GM12878 (cell line): ENCODE measurements around the gene LTB. TPM values are rescaled to one million over a fixed set of nuclear protein-coding genes. Genes with fewer than 3 reads are reported as not detected.
A peak's percentile ranks its signal among the peaks of the same experiment; 100 is the strongest.

ENCODE experiments used
- E4F1 ChIP-seq: fragments of 450-650 bp; IDR thresholded peaks from 2 replicates; pipeline ENCODE4 v1.6.1; 2018; ENCODE audit warnings: borderline replicate concordance, mild to moderate bottlenecking; ENCODE audit not compliant: partially characterized antibody
- MLLT1 ChIP-seq: fragments of 450-650 bp; IDR thresholded peaks from 2 replicates; pipeline ENCODE4 v1.6.1; 2016; ENCODE audit warnings: mild to moderate bottlenecking
- POLR2AphosphoS2 ChIP-seq: IDR thresholded peaks from 2 replicates; pipeline ENCODE4 v1.6.1; 2011; ENCODE audit warnings: low read depth, mild to moderate bottlenecking, low read length, improper control_type of control experiment, moderate library complexity
- POU2F2 ChIP-seq: IDR thresholded peaks from 3 replicates; pipeline ENCODE4 v1.6.1; 2011; ENCODE audit warnings: low read depth, mild to moderate bottlenecking, low read length, borderline replicate concordance
- RB1 ChIP-seq: fragments of 450-650 bp; formaldehyde crosslinking; IDR thresholded peaks from 2 replicates; pipeline ENCODE4 v1.6.1; 2017; ENCODE audit warnings: mild to moderate bottlenecking, borderline replicate concordance
- SP1 ChIP-seq: IDR thresholded peaks from one replicate; pipeline ENCODE4 v1.6.1; 2011; ENCODE audit warnings: low read depth, low read length
- SUPT20H ChIP-seq: IDR thresholded peaks from 2 replicates; pipeline ENCODE4 v1.6.1; 2011; ENCODE audit warnings: low read depth, mild to moderate bottlenecking, low read length, moderate library complexity, borderline replicate concordance; ENCODE audit not compliant: control insufficient read depth
- TARDBP ChIP-seq: IDR thresholded peaks from 2 replicates; pipeline ENCODE4 v1.6.1; 2016; ENCODE audit warnings: borderline replicate concordance
- TCF12 ChIP-seq: IDR thresholded peaks from 2 replicates; pipeline ENCODE4 v1.6.1; 2011; ENCODE audit warnings: low read depth, mild to moderate bottlenecking, low read length
- ZNF274 ChIP-seq: IDR thresholded peaks from one replicate; pipeline ENCODE4 v1.8.0; 2011; ENCODE audit not compliant: insufficient read length, insufficient read depth
- ZNF592 ChIP-seq: fragments of 450-650 bp; IDR thresholded peaks from 2 replicates; pipeline ENCODE4 v1.6.1; 2017; ENCODE audit warnings: mild to moderate bottlenecking, moderate library complexity
- polyA plus RNA-seq, 11 experiments: library from polyadenylated mRNA; depleted of rRNA in 4 of 11; unstranded in 6 of 11; stranded (reverse) in 5 of 11; fragments of >200 nt; fragmentation: Nextera tagmentation in 4 of 11; fragmentation: Illumina TruSeq in 1 of 11; extraction: Ambion mirVana in 4 of 11; extraction: Trizol in 1 of 11; gene quantifications; 1 replicate in 1 of 11; 2 replicates in 10 of 11; pipeline versions ENCODE4 v1.2.1 to v1.2.3, GENCODE V29; 2011 to 2016; ENCODE audit warnings: inconsistent platforms in 2 of 11, missing spikeins in 2 of 11, low read depth in 1 of 11
- total RNA-seq, 4 experiments: library from RNA; depleted of rRNA in 3 of 4; stranded (reverse); fragments of >200 nt in 3 of 4; fragmentation: Illumina TruSeq in 1 of 4; extraction: Trizol in 1 of 4; gene quantifications; 2 replicates each; pipeline versions ENCODE4 v1.2.1 to v1.2.3, GENCODE V29; 2013 to 2021

LTB gene
- total and polyA plus RNA-seq, 10 of the 15 experiments (the other 5 are each of a cell fraction or from before 2014, with no cell fraction given) = 0.71 to 74.3 (median 20.0) TPM

- 0 out of 2 replicates have a peak, but pooled peaks have one; percentile 18 for TF ChIP-seq TCF12
- no peak for TF ChIP-seq SP1
- TF ChIP-seq TARDBP = no peak
- TF ChIP-seq POU2F2 = no peak
- no peak for TF ChIP-seq SUPT20H
- TF ChIP-seq POLR2AphosphoS2 = 0 out of 2 replicates have a peak, but pooled peaks have one; percentile 29
- TF ChIP-seq MLLT1 = 0 out of 2 replicates have a peak, but pooled peaks have one; percentile 79
- no peak for TF ChIP-seq ZNF274
- TF ChIP-seq ZNF592 = no peak
- peak; percentile 49; the same call in 1 of the 2 replicates for TF ChIP-seq RB1
- no peak for TF ChIP-seq E4F1
Measured at GRCh38 chr6:31575952-31576685, 6.1 kb downstream of the LTB start (continued).
